Suprapubic skin (tissue), 4 donors: ENCODE results near the gene NPC1L1. TPM values are rescaled to one million over a fixed set of nuclear protein-coding genes. Genes with fewer than 3 reads are reported as not detected.

Source experiments
- DNase-seq, 2 donors: peaks; one replicate each; pipeline ENCODE4 v3.0.0-alpha.2; 2019; ENCODE audit warnings: low spot score in 2 of 2
- H3K27ac ChIP-seq: fragments of 200-600 bp; sonication (generic); one replicate; pipeline ENCODE4 v1.5.1; 2019
- H3K27me3 ChIP-seq: fragments of 200-600 bp; sonication (generic); one replicate; pipeline ENCODE4 v1.5.1; 2019
- H3K36me3 ChIP-seq: fragments of 200-600 bp; sonication (generic); one replicate; pipeline ENCODE4 v1.5.1; 2019
- H3K4me1 ChIP-seq: fragments of 200-600 bp; sonication (generic); one replicate; pipeline ENCODE4 v1.5.1; 2019
- H3K4me3 ChIP-seq: fragments of 200-600 bp; sonication (generic); one replicate; pipeline ENCODE4 v1.5.1; 2019; ENCODE audit warnings: mild to moderate bottlenecking
- H3K9me3 ChIP-seq: fragments of 200-600 bp; sonication (generic); one replicate; pipeline ENCODE4 v1.5.1; 2019
- EP300 ChIP-seq: sonication (generic); formaldehyde crosslinking; IDR thresholded peaks from one replicate; pipeline ENCODE4 v1.6.1; 2017; ENCODE audit warnings: antibody characterized with exemption
- POLR2A ChIP-seq, 2 donors: fragments of 450-650 bp; IDR thresholded peaks; one replicate each; pipeline ENCODE4 v1.6.1; 2017; ENCODE audit warnings: antibody characterized with exemption in 2 of 2, mild to moderate bottlenecking in 2 of 2, moderate library complexity in 2 of 2
- POLR2AphosphoS5 ChIP-seq, 3 donors: sonication (generic); formaldehyde crosslinking; IDR thresholded peaks; one replicate each; pipeline ENCODE4 v1.6.1; 2017; ENCODE audit warnings: antibody characterized with exemption in 3 of 3
- WGBS: methylation state at CpG from one replicate; pipeline ENCODE4 v1.1.5; 2018; 5-methylcytosine and 5-hydroxymethylcytosine counted together
- total RNA-seq, 4 donors: library from RNA; depleted of rRNA; stranded (reverse); fragments of >200 nt; gene quantifications; one replicate each; pipeline ENCODE4 v1.1.0, GENCODE V29; 2016
- TF ChIP-seq, protein P1 (sequence below), 2 donors: fragments of 200-600 bp in 1 of 2; fragments of 450-650 bp in 1 of 2; sonication (generic) in 1 of 2; IDR thresholded peaks; one replicate each; pipeline ENCODE4 v1.5.1; 2016 to 2019; ENCODE audit warnings: antibody characterized with exemption in 2 of 2, mild to moderate bottlenecking in 1 of 2, moderate library complexity in 1 of 2

The NPC1L1 gene
- total RNA-seq, 4 donors from 2014 or later: 0.24 TPM; not detected in 3

DNA sequence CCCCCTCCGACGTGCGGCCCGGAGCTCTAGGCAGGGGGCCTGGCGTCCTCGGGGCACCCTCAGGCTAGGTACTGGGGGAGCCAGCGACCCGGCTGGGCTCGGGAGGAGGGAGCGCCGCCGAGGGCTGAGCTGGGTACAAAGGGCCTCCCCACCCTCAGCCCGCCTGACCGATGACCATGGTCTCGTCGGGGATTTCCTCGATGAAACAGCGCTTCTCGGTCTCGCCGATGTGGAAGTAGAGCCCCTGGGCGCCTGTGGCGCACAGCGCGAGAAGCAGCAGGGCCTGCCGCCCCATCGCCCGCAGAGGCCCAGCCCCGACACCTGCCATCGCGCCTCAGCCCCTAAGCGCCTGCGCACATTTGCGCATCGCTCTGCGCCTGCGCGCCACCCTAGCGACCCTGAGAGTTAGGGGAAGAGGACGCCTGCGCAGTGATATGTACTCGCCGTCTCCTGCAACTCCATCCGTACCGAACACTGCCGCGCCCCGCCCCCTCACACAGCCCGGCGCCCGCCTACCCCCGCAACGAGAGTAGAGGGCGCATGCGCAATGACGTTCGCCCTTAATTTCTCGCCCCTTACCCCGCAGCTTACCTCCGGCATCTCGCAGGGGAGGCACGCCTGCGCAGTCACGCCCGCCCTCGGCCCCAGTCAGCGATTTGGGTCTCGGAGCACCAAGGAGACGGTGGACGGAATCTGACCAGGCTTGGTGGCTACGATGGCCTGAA lies 40.9 kb upstream of the NPC1L1 start, which contains the start of gene TMED4:
Gene TMED4, minus strand, starts transcription at position 353 of the 725 bp plus-strand sequence. Its CDS starts 25 bp downstream, at position 328.
- Histone ChIP-seq H3K9me3 (no peaks in the 10 kb centered on the region), H3K27me3 (no peaks in the 10 kb centered on the region), H3K27ac (peak within 1 kb of the TSS; percentile 94), H3K4me1 (peaks cover 15% of the 10 kb centered on the region), H3K36me3 (peaks cover 23% of the 10 kb centered on the region), H3K4me3 (peak within 1 kb of the TSS; percentile 77)
- TF ChIP-seq POLR2AphosphoS5 (IDR thresholded peaks at IDR 0.05) (peak; percentile 12 to 65 (median 42)), POLR2A (IDR thresholded peaks at IDR 0.05) (peak; percentile 30 to 62), EP300 (no peak)
- peak; percentile 99 to 100 for DNase-seq
- 0% methylated on average over 22 of the region's 71 CpGs for WGBS

DNA sequence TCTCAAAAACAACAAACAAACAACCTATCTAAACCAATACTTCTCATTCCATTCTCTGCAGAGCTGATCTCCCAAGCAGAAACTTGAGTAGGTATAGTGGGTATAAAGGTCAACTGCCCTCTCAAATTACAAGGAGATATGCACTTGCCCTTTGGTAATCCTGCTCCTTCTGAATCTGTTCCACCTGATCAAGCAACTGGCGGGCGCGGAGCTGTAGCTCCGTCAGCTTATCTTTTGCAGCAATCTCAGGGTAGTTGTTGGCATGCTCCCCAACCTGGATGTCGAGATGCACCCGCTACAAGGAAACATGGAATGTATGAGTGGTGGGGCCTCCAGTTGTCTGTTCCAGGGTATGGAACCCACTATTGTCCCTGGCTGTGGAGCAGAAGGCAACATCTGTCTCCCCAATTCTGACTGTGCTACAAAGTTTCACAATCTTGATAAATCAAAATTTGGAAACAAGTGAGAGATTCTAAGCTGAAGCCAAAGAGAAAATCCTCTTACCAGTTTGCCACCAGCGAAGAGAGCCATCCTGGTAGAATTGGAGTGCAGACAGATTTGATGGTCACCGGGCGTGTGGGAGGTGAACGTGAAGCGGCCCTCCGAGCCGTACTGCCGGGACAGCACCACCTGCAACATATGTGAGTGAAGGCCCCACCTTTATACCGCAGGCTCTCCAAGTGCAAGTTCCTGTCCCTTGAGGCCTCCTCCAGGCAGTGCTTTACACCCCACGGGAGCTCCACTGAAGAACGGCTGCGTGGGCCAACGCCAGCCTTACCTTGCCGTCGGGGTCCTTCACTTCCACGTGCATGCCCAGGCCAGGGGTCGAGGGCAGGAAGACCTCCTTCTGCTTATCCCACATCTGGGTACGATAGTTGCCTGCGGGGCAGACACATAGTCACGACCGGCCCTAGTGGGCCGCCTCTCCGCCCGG lies 40.1 kb upstream of the NPC1L1 start:
- TF ChIP-seq, protein P1, sequence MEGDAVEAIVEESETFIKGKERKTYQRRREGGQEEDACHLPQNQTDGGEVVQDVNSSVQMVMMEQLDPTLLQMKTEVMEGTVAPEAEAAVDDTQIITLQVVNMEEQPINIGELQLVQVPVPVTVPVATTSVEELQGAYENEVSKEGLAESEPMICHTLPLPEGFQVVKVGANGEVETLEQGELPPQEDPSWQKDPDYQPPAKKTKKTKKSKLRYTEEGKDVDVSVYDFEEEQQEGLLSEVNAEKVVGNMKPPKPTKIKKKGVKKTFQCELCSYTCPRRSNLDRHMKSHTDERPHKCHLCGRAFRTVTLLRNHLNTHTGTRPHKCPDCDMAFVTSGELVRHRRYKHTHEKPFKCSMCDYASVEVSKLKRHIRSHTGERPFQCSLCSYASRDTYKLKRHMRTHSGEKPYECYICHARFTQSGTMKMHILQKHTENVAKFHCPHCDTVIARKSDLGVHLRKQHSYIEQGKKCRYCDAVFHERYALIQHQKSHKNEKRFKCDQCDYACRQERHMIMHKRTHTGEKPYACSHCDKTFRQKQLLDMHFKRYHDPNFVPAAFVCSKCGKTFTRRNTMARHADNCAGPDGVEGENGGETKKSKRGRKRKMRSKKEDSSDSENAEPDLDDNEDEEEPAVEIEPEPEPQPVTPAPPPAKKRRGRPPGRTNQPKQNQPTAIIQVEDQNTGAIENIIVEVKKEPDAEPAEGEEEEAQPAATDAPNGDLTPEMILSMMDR (IDR thresholded peaks at IDR 0.05): no peak
- TF ChIP-seq POLR2A (IDR thresholded peaks at IDR 0.05) (no peak), EP300 (no peak), POLR2AphosphoS5 (IDR thresholded peaks at IDR 0.05) (no peak)
- peak in 1 of 2 donors; percentile 78 for DNase-seq
- 17% methylated on average over 18 of the region's 30 CpGs for WGBS

DNA sequence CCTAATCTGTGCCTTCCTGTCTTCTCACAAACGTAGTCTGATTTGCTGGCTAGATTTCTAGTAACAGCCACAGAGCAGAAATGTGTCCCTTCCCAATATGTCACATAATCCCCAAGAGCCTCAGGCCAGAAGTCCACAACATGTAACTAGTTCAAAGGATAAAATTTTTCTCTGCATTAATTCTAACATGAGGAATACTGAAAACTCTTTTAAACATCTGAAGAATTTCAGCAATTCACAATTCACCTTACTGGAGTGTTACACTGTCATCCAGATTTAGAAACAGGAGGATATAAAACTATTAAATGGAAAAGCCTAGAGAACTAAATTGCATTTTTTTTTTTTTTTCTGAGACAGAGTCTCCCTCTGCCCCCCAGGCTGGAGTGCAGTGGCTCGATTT lies 35.1 kb upstream of the NPC1L1 start:
- Histone ChIP-seq H3K9me3 (no peaks in the 10 kb centered on the region), H3K4me1 (peaks cover 41% of the 10 kb centered on the region), H3K27ac (no peak overlapping the region), H3K27me3 (no peaks in the 10 kb centered on the region), H3K36me3 (peaks cover 44% of the 10 kb centered on the region), H3K4me3 (no peak overlapping the region)
- TF ChIP-seq POLR2AphosphoS5 (IDR thresholded peaks at IDR 0.05) (no peak), EP300 (no peak), POLR2A (IDR thresholded peaks at IDR 0.05) (no peak)
- TF ChIP-seq, protein P1 (IDR thresholded peaks at IDR 0.05): no peak
- 72% methylated on average over 2 of the region's 2 CpGs for WGBS
- no peak for DNase-seq

More for the DNA sequence above, 40.1 kb upstream of the NPC1L1 start:
- Histone ChIP-seq H3K36me3 (peaks cover 23% of the 10 kb centered on the region), H3K27ac (peak overlapping the region; percentile 94), H3K27me3 (no peaks in the 10 kb centered on the region), H3K9me3 (no peaks in the 10 kb centered on the region), H3K4me3 (peak overlapping the region; percentile 77), H3K4me1 (peaks cover 15% of the 10 kb centered on the region)

DNA sequence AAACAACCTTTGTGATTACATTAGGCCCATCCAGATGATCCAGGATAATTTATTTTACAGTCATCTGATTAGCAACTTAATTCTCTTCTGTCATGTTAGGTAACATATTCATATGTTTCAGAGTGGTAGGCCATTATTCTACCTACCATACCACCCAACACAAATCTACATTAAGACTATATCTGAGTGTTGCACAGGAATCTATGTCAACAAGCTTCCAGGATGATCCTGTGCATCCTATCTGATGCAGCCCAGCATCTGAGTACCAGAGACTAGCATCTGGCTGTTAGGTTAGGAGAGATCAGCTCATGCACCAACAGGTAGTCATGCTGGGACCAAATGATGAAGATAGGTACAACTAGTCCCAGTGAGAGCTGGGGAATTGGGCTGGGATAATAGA lies 33.9 kb upstream of the NPC1L1 start:
- Histone ChIP-seq H3K4me3 (no peak overlapping the region), H3K4me1 (peaks cover 29% of the 10 kb centered on the region), H3K27ac (no peak overlapping the region), H3K9me3 (no peaks in the 10 kb centered on the region), H3K27me3 (no peaks in the 10 kb centered on the region), H3K36me3 (peaks cover 54% of the 10 kb centered on the region)
- TF ChIP-seq POLR2A (IDR thresholded peaks at IDR 0.05): no peak
- TF ChIP-seq, protein P1 (IDR thresholded peaks at IDR 0.05): no peak
- no peak for DNase-seq

DNA sequence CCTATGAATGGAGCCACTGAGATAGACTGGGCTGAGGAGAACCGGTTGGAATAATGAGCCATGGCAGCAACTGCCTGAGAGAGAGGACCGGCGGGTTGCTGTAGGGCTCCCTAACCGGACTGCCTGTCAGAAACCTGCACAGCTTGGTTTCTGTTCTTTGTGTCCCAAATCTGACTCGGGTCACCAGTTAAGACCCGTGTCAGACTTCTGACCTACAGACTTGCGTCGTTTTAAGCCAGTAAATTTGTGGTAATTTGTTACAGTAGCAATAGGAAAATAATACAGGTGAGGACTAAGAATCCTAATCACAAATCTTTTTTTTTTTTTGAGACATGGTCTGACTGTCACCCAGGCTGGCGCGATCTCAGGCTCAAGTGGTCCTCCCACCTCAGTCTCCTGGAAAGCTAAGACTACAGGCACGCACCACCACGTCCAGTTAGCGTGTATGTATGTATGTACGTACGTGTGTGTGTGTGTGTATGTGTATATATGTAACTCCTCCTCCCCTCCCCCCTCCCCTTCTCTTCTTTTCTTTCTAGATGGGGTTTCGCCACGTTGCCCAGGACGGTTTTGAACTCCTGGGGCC lies 33.2 kb upstream of the NPC1L1 start:
- Histone ChIP-seq H3K4me1 (peaks cover 29% of the 10 kb centered on the region), H3K27me3 (no peaks in the 10 kb centered on the region), H3K36me3 (peaks cover 54% of the 10 kb centered on the region), H3K27ac (peak overlapping the region; percentile 90), H3K9me3 (no peaks in the 10 kb centered on the region), H3K4me3 (peak overlapping the region; percentile 79)
- WGBS: 28% methylated on average over 18 of the region's 18 CpGs
- DNase-seq: peak in 1 of 2 donors; percentile 38
- no peak for TF ChIP-seq EP300
- TF ChIP-seq, protein P1 (IDR thresholded peaks at IDR 0.05): no peak
- TF ChIP-seq POLR2AphosphoS5 (IDR thresholded peaks at IDR 0.05): no peak
- TF ChIP-seq POLR2A (IDR thresholded peaks at IDR 0.05): no peak
